GM12878 (cell line): ENCODE results near the gene HDAC2. TPM values are rescaled to one million over a fixed set of nuclear protein-coding genes. Genes with fewer than 3 reads are reported as not detected.

Experiments used
- FOS ChIP-seq: IDR thresholded peaks from 3 replicates; pipeline ENCODE4 v1.6.1; 2011; ENCODE audit warnings: borderline replicate concordance; ENCODE audit not compliant: insufficient read length; ENCODE audit errors: extremely low read depth
- FOXM1 ChIP-seq: IDR thresholded peaks from 2 replicates; pipeline ENCODE4 v1.6.1; 2012; ENCODE audit warnings: low read depth, mild to moderate bottlenecking, inconsistent platforms, low read length, moderate library complexity
- JUNB ChIP-seq: IDR thresholded peaks from 2 replicates; pipeline ENCODE4 v1.6.1; 2016; ENCODE audit warnings: antibody characterized with exemption, mild to moderate bottlenecking
- SIX5 ChIP-seq: IDR thresholded peaks from 2 replicates; pipeline ENCODE4 v1.6.1; 2011; ENCODE audit warnings: mild to moderate bottlenecking, low read depth, low read length, moderate library complexity; ENCODE audit not compliant: severe bottlenecking
- SMAD1 ChIP-seq: fragments of 450-650 bp; IDR thresholded peaks from 2 replicates; pipeline ENCODE4 v1.6.1; 2018; ENCODE audit warnings: mild to moderate bottlenecking, low read depth; ENCODE audit not compliant: partially characterized antibody
- SREBF1 ChIP-seq: IDR thresholded peaks from 2 replicates; pipeline ENCODE4 v1.6.1; 2012; ENCODE audit warnings: mild to moderate bottlenecking, low read length
- SUPT20H ChIP-seq: IDR thresholded peaks from 2 replicates; pipeline ENCODE4 v1.6.1; 2011; ENCODE audit warnings: low read depth, mild to moderate bottlenecking, low read length, moderate library complexity, borderline replicate concordance; ENCODE audit not compliant: control insufficient read depth
- TAF1 ChIP-seq: IDR thresholded peaks from 2 replicates; pipeline ENCODE4 v1.6.1; 2011; ENCODE audit warnings: mild to moderate bottlenecking, low read depth, low read length, borderline replicate concordance
- TBL1XR1 ChIP-seq: IDR thresholded peaks from 2 replicates; pipeline ENCODE4 v1.6.1; 2012; ENCODE audit warnings: low read depth, low read length, improper control_type of control experiment
- TCF3 ChIP-seq: IDR thresholded peaks from 2 replicates; pipeline ENCODE4 v1.6.1; 2012; ENCODE audit warnings: low read depth, mild to moderate bottlenecking, low read length, borderline replicate concordance; ENCODE audit not compliant: insufficient read depth
- YY1 ChIP-seq: IDR thresholded peaks from 2 replicates; pipeline ENCODE4 v1.6.1; 2011; ENCODE audit warnings: low read depth, mild to moderate bottlenecking, low read length
- ZSCAN29 ChIP-seq: fragments of 450-650 bp; IDR thresholded peaks from 2 replicates; pipeline ENCODE4 v1.6.1; 2017; ENCODE audit warnings: mild to moderate bottlenecking, moderate library complexity
- polyA plus RNA-seq, 11 experiments: library from polyadenylated mRNA; depleted of rRNA in 4 of 11; unstranded in 6 of 11; stranded (reverse) in 5 of 11; fragments of >200 nt; fragmentation: Nextera tagmentation in 4 of 11; fragmentation: Illumina TruSeq in 1 of 11; extraction: Ambion mirVana in 4 of 11; extraction: Trizol in 1 of 11; gene quantifications; 1 replicate in 1 of 11; 2 replicates in 10 of 11; pipeline versions ENCODE4 v1.2.1 to v1.2.3, GENCODE V29; 2011 to 2016; ENCODE audit warnings: inconsistent platforms in 2 of 11, missing spikeins in 2 of 11, low read depth in 1 of 11
- total RNA-seq, 4 experiments: library from RNA; depleted of rRNA in 3 of 4; stranded (reverse); fragments of >200 nt in 3 of 4; fragmentation: Illumina TruSeq in 1 of 4; extraction: Trizol in 1 of 4; gene quantifications; 2 replicates each; pipeline versions ENCODE4 v1.2.1 to v1.2.3, GENCODE V29; 2013 to 2021
- TF ChIP-seq, protein P1 (sequence below): fragments of 450-650 bp; IDR thresholded peaks from 2 replicates; pipeline ENCODE4 v1.6.1; 2017; ENCODE audit warnings: low read depth, mild to moderate bottlenecking, moderate library complexity
- TF ChIP-seq, protein P2 (sequence below): IDR thresholded peaks from 2 replicates; pipeline ENCODE4 v1.6.1; 2011; ENCODE audit warnings: borderline replicate concordance, low read depth, mild to moderate bottlenecking, moderate library complexity, low read length; ENCODE audit not compliant: insufficient read depth, poor library complexity, severe bottlenecking
- TF ChIP-seq, protein P3 (sequence below), 3 experiments: IDR thresholded peaks in 2 of 3; conservative IDR thresholded peaks in 1 of 3; 2 replicates each; pipeline ENCODE4 v1.5.1; 2011; ENCODE audit warnings: low read depth in 3 of 3, low read length in 3 of 3, mild to moderate bottlenecking in 3 of 3, control low read depth in 2 of 3, moderate library complexity in 2 of 3, inconsistent platforms in 1 of 3, mixed read lengths in 1 of 3; ENCODE audit not compliant: control insufficient read depth in 2 of 3, insufficient read depth in 1 of 3; ENCODE audit errors: extremely low read depth in 1 of 3
- TF ChIP-seq, protein P4 (sequence below): IDR thresholded peaks from 2 replicates; pipeline ENCODE4 v1.6.1; 2011; ENCODE audit warnings: mild to moderate bottlenecking, low read depth, low read length, moderate library complexity; ENCODE audit not compliant: insufficient replicate concordance
- TF ChIP-seq, protein P5 (sequence below): fragments of 450-650 bp; conservative IDR thresholded peaks from 2 replicates; pipeline ENCODE4 v1.6.1; 2017; ENCODE audit warnings: mild to moderate bottlenecking, moderate library complexity
- TF ChIP-seq, protein P6 (sequence below): fragments of 450-650 bp; IDR thresholded peaks from 2 replicates; pipeline ENCODE4 v1.6.1; 2014; ENCODE audit warnings: mild to moderate bottlenecking

HDAC2 gene
- total and polyA plus RNA-seq, 10 of the 15 experiments (the other 5 are each of a cell fraction or from before 2014, with no cell fraction given), result 40.4 to 210 (median 114) TPM

DNA sequence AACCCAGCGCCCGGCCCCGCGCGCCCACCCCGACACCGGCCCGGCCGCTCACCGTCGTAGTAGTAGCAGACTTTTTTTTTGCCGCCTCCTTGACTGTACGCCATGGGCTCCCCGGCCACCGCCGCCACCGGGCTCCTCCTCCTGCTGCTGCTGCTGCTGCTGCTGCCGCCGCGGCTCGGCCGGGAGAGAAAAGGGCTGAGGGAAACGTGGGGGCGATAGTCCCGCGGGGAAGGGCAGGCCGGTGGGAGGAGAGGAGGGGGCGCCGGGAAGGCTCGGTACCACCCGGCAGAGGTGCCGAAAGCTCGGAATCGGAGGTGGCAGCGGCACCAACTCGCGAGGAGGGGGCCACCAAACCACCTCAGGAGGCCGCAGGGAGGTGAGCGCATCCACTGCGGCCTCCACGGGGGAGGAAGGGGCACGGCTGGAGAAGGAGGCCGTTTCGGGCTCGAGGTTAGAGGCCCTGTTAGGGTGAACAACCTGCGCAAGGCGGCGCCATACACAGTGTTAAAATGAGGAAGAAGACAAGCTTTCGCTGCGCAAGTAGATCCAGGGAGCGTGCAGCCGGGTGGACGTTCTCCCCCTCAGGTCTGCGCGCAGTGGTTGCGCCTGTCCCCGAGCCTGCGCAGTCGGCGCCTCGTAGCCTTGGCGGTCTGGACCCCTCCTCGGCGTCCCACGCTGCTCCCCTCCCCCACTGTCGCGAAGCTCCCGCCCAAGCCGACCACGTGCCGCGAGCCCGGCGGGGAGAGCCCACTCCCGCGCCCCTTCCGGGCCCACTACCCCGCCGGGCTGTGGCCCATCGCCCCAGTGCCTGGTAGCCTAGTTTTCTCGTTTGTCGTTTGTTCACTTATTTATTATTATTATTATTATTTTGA, at the start of gene HDAC2 (continued):
- TF ChIP-seq, protein P1, sequence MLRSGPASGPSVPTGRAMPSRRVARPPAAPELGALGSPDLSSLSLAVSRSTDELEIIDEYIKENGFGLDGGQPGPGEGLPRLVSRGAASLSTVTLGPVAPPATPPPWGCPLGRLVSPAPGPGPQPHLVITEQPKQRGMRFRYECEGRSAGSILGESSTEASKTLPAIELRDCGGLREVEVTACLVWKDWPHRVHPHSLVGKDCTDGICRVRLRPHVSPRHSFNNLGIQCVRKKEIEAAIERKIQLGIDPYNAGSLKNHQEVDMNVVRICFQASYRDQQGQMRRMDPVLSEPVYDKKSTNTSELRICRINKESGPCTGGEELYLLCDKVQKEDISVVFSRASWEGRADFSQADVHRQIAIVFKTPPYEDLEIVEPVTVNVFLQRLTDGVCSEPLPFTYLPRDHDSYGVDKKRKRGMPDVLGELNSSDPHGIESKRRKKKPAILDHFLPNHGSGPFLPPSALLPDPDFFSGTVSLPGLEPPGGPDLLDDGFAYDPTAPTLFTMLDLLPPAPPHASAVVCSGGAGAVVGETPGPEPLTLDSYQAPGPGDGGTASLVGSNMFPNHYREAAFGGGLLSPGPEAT, result peak; percentile 94
- peak; percentile 23 for TF ChIP-seq SIX5
- TF ChIP-seq, protein P2, sequence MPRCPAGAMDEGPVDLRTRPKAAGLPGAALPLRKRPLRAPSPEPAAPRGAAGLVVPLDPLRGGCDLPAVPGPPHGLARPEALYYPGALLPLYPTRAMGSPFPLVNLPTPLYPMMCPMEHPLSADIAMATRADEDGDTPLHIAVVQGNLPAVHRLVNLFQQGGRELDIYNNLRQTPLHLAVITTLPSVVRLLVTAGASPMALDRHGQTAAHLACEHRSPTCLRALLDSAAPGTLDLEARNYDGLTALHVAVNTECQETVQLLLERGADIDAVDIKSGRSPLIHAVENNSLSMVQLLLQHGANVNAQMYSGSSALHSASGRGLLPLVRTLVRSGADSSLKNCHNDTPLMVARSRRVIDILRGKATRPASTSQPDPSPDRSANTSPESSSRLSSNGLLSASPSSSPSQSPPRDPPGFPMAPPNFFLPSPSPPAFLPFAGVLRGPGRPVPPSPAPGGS, result no peak
- no peak for TF ChIP-seq ZSCAN29
- TF ChIP-seq, protein P3, sequence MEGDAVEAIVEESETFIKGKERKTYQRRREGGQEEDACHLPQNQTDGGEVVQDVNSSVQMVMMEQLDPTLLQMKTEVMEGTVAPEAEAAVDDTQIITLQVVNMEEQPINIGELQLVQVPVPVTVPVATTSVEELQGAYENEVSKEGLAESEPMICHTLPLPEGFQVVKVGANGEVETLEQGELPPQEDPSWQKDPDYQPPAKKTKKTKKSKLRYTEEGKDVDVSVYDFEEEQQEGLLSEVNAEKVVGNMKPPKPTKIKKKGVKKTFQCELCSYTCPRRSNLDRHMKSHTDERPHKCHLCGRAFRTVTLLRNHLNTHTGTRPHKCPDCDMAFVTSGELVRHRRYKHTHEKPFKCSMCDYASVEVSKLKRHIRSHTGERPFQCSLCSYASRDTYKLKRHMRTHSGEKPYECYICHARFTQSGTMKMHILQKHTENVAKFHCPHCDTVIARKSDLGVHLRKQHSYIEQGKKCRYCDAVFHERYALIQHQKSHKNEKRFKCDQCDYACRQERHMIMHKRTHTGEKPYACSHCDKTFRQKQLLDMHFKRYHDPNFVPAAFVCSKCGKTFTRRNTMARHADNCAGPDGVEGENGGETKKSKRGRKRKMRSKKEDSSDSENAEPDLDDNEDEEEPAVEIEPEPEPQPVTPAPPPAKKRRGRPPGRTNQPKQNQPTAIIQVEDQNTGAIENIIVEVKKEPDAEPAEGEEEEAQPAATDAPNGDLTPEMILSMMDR (IDR thresholded peaks at IDR 0.05 in 2 of 3, conservative IDR thresholded peaks at IDR 0.05 in 1 of 3; ENCODE audit: control insufficient read depth in 2 of 3, extremely low read depth in 1 of 3, insufficient read depth in 1 of 3, low read depth in 3 of 3, low read length in 3 of 3), result peak in 1 of 3 experiments; percentile 28; a peak in 2 of 6 replicates
- no peak for TF ChIP-seq SMAD1
- TF ChIP-seq, protein P4, sequence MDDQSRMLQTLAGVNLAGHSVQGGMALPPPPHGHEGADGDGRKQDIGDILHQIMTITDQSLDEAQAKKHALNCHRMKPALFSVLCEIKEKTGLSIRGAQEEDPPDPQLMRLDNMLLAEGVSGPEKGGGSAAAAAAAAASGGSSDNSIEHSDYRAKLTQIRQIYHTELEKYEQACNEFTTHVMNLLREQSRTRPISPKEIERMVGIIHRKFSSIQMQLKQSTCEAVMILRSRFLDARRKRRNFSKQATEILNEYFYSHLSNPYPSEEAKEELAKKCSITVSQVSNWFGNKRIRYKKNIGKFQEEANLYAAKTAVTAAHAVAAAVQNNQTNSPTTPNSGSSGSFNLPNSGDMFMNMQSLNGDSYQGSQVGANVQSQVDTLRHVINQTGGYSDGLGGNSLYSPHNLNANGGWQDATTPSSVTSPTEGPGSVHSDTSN, result no peak
- TF ChIP-seq YY1, result peak; percentile 6
- no peak for TF ChIP-seq JUNB
- 0 out of 2 replicates have a peak, but pooled peaks have one; percentile 43 for TF ChIP-seq TBL1XR1
- no peak for TF ChIP-seq TCF3
- TF ChIP-seq, protein P5, sequence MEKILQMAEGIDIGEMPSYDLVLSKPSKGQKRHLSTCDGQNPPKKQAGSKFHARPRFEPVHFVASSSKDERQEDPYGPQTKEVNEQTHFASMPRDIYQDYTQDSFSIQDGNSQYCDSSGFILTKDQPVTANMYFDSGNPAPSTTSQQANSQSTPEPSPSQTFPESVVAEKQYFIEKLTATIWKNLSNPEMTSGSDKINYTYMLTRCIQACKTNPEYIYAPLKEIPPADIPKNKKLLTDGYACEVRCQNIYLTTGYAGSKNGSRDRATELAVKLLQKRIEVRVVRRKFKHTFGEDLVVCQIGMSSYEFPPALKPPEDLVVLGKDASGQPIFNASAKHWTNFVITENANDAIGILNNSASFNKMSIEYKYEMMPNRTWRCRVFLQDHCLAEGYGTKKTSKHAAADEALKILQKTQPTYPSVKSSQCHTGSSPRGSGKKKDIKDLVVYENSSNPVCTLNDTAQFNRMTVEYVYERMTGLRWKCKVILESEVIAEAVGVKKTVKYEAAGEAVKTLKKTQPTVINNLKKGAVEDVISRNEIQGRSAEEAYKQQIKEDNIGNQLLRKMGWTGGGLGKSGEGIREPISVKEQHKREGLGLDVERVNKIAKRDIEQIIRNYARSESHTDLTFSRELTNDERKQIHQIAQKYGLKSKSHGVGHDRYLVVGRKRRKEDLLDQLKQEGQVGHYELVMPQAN, result peak; percentile 41; the same call in 1 of the 2 replicates
- TF ChIP-seq, protein P6, sequence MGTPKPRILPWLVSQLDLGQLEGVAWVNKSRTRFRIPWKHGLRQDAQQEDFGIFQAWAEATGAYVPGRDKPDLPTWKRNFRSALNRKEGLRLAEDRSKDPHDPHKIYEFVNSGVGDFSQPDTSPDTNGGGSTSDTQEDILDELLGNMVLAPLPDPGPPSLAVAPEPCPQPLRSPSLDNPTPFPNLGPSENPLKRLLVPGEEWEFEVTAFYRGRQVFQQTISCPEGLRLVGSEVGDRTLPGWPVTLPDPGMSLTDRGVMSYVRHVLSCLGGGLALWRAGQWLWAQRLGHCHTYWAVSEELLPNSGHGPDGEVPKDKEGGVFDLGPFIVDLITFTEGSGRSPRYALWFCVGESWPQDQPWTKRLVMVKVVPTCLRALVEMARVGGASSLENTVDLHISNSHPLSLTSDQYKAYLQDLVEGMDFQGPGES, result peak; percentile 50; the same call in 1 of the 2 replicates
- no peak; the same call in 1 of the 2 replicates for TF ChIP-seq FOXM1
- TF ChIP-seq TAF1, result peak; percentile 55; the same call in 1 of the 2 replicates
- TF ChIP-seq FOS, result no peak
- no peak for TF ChIP-seq SUPT20H
- peak; percentile 95 for TF ChIP-seq SREBF1
